ENCODE measurements around the gene RBM7. TPM values are rescaled to one million over a fixed set of nuclear protein-coding genes. Genes with fewer than 3 reads are reported as not detected.

RBM7 gene
- total RNA-seq: 10 to 100 TPM; 44.0 to 45.4 TPM

- Mint-ChIP-seq H3K27ac (peak within 1 kb of the TSS; percentile 99), H3K4me1 (ENCODE audit: low read depth) (peaks cover 48% of the 10 kb centered on the region), H3K27me3 (no peaks in the 10 kb centered on the region), H3K9me3 (no peaks in the 10 kb centered on the region), H3K4me3 (peak within 1 kb of the TSS; percentile 97), H3K36me3 (peaks cover 22% of the 10 kb centered on the region)
- POLR2A ChIA-PET: interaction anchor here (0.6 kb wide), 1 partner anchor 630 kb away, joined by 4 read pairs; no protein-coding TSS in a partner anchor
- intact Hi-C loops (cut with micrococcal nuclease): loop anchor here (1.0 to 5.0 kb wide), 5 partner anchors 39 to 627 kb away; partner anchors contain the start of genes REXO2, USP28 and ZW10
- peak; percentile 98 for DNase-seq
- CTCF ChIA-PET: interaction anchor here (1.4 kb wide), 1 partner anchor 9 kb away, joined by 3 read pairs; no protein-coding TSS in a partner anchor
These were observed at the start of gene RBM7, which contains the start of gene C11orf71 for GRCh38 chr11:114400216-114400914. TSS of gene RBM7 (plus strand) at chr11:114400666. CDS start at chr11:114400672, 6 bp downstream. TSS of gene C11orf71 (minus strand) at chr11:114400511. CDS start at chr11:114400331, 180 bp downstream.

- Mint-ChIP-seq H3K4me1 (ENCODE audit: low read depth) (no peaks in the 10 kb centered on the region), H3K27me3 (peaks cover 2% of the 10 kb centered on the region), H3K4me3 (no peak overlapping the region), H3K36me3 (no peaks in the 10 kb centered on the region), H3K27ac (no peak overlapping the region), H3K9me3 (no peaks in the 10 kb centered on the region)
- intact Hi-C loops (cut with micrococcal nuclease): no loop called here
- ChIA-PET CTCF (no interaction called here), POLR2A (no interaction called here)
- DNase-seq: no peak
These were observed 47.0 kb upstream of the RBM7 start for GRCh38 chr11:114353443-114353842.

- intact Hi-C loops (cut with micrococcal nuclease): no loop called here
- H3K4me1 Mint-ChIP-seq (ENCODE audit: low read depth): no peaks in the 10 kb centered on the region
- no peak overlapping the region for H3K27ac Mint-ChIP-seq
- no peaks in the 10 kb centered on the region for H3K36me3 Mint-ChIP-seq
- POLR2A ChIA-PET: no interaction called here
- CTCF ChIA-PET: no interaction called here
- peaks cover 2% of the 10 kb centered on the region for H3K27me3 Mint-ChIP-seq
- H3K9me3 Mint-ChIP-seq: no peaks in the 10 kb centered on the region
- H3K4me3 Mint-ChIP-seq: no peak overlapping the region
- no peak for DNase-seq
These were observed 46.4 kb upstream of the RBM7 start for GRCh38 chr11:114354076-114354475.

GRCh38 chr11:114358716-114359115 is 41.8 kb upstream of the RBM7 start:
- CTCF ChIA-PET: interaction anchor here (0.9 kb wide), 1 partner anchor 10 kb away, joined by 3 read pairs; no protein-coding TSS in a partner anchor
- DNase-seq: no peak
- Mint-ChIP-seq H3K27ac (no peak overlapping the region), H3K9me3 (no peaks in the 10 kb centered on the region), H3K36me3 (no peaks in the 10 kb centered on the region), H3K4me3 (no peak overlapping the region), H3K27me3 (peaks cover 2% of the 10 kb centered on the region), H3K4me1 (ENCODE audit: low read depth) (no peaks in the 10 kb centered on the region)
- POLR2A ChIA-PET: no interaction called here
- intact Hi-C loops (cut with micrococcal nuclease): no loop called here

- Mint-ChIP-seq H3K4me1 (ENCODE audit: low read depth) (no peaks in the 10 kb centered on the region), H3K27me3 (peaks cover 2% of the 10 kb centered on the region), H3K36me3 (no peaks in the 10 kb centered on the region), H3K4me3 (no peak overlapping the region), H3K9me3 (no peaks in the 10 kb centered on the region), H3K27ac (no peak overlapping the region)
- ChIA-PET CTCF (no interaction called here), POLR2A (no interaction called here)
- no peak for DNase-seq
- intact Hi-C loops (cut with micrococcal nuclease): no loop called here
These were observed 41.1 kb upstream of the RBM7 start for GRCh38 chr11:114359342-114359741.

- Mint-ChIP-seq H3K4me3 (no peak overlapping the region), H3K27ac (no peak overlapping the region), H3K36me3 (no peaks in the 10 kb centered on the region), H3K27me3 (peaks cover 12% of the 10 kb centered on the region), H3K9me3 (no peaks in the 10 kb centered on the region), H3K4me1 (ENCODE audit: low read depth) (no peaks in the 10 kb centered on the region)
- ChIA-PET CTCF (no interaction called here), POLR2A (interaction anchor here (0.5 kb wide), 1 partner anchor 432 kb away, joined by 3 read pairs; no protein-coding TSS in a partner anchor)
- intact Hi-C loops (cut with micrococcal nuclease): no loop called here
- DNase-seq: no peak
These were observed 38.1 kb upstream of the RBM7 start for GRCh38 chr11:114362326-114362725.

- CTCF ChIA-PET: no interaction called here
- DNase-seq: no peak
- Mint-ChIP-seq H3K4me1 (ENCODE audit: low read depth) (no peaks in the 10 kb centered on the region), H3K9me3 (no peaks in the 10 kb centered on the region), H3K36me3 (no peaks in the 10 kb centered on the region), H3K27ac (no peak overlapping the region), H3K27me3 (peaks cover 14% of the 10 kb centered on the region), H3K4me3 (no peak overlapping the region)
- POLR2A ChIA-PET: no interaction called here
- intact Hi-C loops (cut with micrococcal nuclease): no loop called here
These were observed 37.5 kb upstream of the RBM7 start for GRCh38 chr11:114362958-114363357.

GRCh38 chr11:114366331-114367243 is 33.9 kb upstream of the RBM7 start:
- POLR2A ChIA-PET: no interaction called here
- no peak overlapping the region for H3K27ac Mint-ChIP-seq

GRCh38 chr11:114367244-114367957 is 33.1 kb upstream of the RBM7 start:
- no peak overlapping the region for H3K4me3 Mint-ChIP-seq
- H3K27me3 Mint-ChIP-seq: peaks cover 22% of the 10 kb centered on the region
- no peaks in the 10 kb centered on the region for H3K9me3 Mint-ChIP-seq
- no peaks in the 10 kb centered on the region for H3K4me1 Mint-ChIP-seq (ENCODE audit: low read depth)
- ChIA-PET CTCF (no interaction called here), POLR2A (no interaction called here)
- no peak for DNase-seq
- H3K27ac Mint-ChIP-seq: no peak overlapping the region
- intact Hi-C loops (cut with micrococcal nuclease): no loop called here
- no peaks in the 10 kb centered on the region for H3K36me3 Mint-ChIP-seq

More at GRCh38 chr11:114366331-114367243, 33.9 kb upstream of the RBM7 start:
- Mint-ChIP-seq H3K4me3 (no peak overlapping the region), H3K4me1 (ENCODE audit: low read depth) (no peaks in the 10 kb centered on the region), H3K36me3 (no peaks in the 10 kb centered on the region), H3K27me3 (peaks cover 15% of the 10 kb centered on the region), H3K9me3 (no peaks in the 10 kb centered on the region)
- DNase-seq: no peak
- intact Hi-C loops (cut with micrococcal nuclease): no loop called here
- CTCF ChIA-PET: no interaction called here

- Mint-ChIP-seq H3K27ac (no peak overlapping the region), H3K4me3 (no peak overlapping the region)
These were observed 31.4 kb upstream of the RBM7 start for GRCh38 chr11:114368918-114369680.

GRCh38 chr11:114375052-114375451 is 25.4 kb upstream of the RBM7 start:
- DNase-seq: no peak
- ChIA-PET POLR2A (no interaction called here), CTCF (no interaction called here)
- H3K36me3 Mint-ChIP-seq: no peaks in the 10 kb centered on the region
- H3K27me3 Mint-ChIP-seq: peaks cover 17% of the 10 kb centered on the region
- no peaks in the 10 kb centered on the region for H3K9me3 Mint-ChIP-seq
- no peak overlapping the region for H3K27ac Mint-ChIP-seq
- no peaks in the 10 kb centered on the region for H3K4me1 Mint-ChIP-seq (ENCODE audit: low read depth)
- H3K4me3 Mint-ChIP-seq: no peak overlapping the region
- intact Hi-C loops (cut with micrococcal nuclease): no loop called here

More at GRCh38 chr11:114368918-114369680, 31.4 kb upstream of the RBM7 start:
- Mint-ChIP-seq H3K27me3 (peaks cover 22% of the 10 kb centered on the region), H3K4me1 (ENCODE audit: low read depth) (no peaks in the 10 kb centered on the region), H3K36me3 (no peaks in the 10 kb centered on the region), H3K9me3 (no peaks in the 10 kb centered on the region)
- ChIA-PET CTCF (interaction anchor here (1.4 kb wide), 1 partner anchor 29 kb away, joined by 5 read pairs; no protein-coding TSS in a partner anchor), POLR2A (no interaction called here)
- no peak for DNase-seq
- intact Hi-C loops (cut with micrococcal nuclease): no loop called here

Measured in activated CD4-positive, alpha-beta memory T cell treated with anti-CD3 and anti-CD28 coated beads for 36 hours (primary cell).